ENCODE results near the gene PPCDC.

PPCDC gene

DNA sequence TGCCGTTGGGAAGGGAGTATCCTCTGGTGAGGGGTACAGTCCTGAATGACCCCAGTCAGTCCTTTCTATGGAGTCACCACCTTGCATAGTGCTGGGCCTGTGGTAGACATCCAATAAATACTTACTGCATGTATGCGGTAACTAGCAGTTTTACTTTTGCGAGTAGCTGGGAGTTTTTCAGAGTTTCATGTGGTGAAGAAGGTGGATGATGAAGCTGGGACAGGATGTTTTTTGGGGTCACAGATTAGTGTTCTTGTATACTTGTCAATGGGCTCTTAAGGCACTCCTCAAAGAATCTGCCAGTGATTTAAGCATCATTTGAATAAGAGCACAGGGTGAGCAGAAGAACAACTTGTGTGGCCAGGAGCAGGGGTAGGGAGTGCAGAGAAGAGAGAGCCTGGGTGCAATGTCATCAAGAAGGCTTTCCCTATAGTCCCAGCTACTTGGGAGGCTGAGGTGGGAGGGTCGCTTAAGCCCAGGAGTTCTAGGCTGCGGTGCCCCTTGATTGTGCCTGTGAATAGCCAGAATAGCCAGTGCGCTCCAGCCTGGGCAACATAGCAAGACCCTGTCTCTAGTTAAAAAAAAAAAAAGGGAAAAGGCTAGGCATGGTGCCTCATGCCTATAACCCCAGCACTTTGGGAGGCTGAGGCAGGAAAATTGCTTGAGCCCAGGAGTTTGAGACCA, 22.1 kb downstream of the PPCDC start:
- no peak for DNase-seq

DNA sequence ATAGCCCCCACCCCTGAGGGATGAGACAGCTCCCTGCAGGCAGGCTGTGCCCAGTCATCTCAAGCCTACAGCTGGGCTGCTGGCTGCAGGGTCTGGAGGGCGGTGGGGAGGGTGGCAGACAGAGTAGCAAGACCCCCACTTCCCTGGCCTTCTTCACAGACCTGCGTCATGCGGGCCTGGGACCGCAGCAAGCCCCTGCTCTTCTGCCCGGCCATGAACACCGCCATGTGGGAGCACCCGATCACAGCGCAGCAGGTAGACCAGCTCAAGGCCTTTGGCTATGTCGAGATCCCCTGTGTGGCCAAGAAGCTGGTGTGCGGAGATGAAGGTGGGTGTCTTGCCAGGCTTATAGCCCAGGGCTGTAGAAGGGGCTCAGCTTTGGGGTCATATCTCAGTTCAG, 25.0 kb downstream of the PPCDC start:
- no peak for DNase-seq

DNA sequence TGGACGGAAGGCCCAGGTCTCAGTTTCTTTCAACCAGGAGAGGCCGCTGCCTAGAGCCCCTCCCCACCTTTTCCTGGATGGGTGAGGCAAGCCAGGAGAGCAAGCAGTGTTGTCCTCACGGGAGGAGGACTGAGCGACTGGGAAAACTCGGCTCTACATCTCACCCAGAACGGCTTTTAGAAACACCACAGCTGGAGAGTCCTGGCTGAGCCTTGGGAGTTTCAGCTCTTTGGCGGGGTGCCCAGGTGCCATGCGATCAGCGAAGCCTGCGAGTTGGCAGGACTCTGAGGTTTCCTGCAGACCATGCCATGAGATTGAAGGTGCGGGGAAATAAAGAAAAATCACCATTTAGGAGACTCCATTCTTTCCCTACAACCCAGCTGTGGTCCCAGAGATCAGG, 26.0 kb downstream of the PPCDC start:
- peak in 8 of 14 donors; percentile 4 to 76 (median 32) for DNase-seq

DNA sequence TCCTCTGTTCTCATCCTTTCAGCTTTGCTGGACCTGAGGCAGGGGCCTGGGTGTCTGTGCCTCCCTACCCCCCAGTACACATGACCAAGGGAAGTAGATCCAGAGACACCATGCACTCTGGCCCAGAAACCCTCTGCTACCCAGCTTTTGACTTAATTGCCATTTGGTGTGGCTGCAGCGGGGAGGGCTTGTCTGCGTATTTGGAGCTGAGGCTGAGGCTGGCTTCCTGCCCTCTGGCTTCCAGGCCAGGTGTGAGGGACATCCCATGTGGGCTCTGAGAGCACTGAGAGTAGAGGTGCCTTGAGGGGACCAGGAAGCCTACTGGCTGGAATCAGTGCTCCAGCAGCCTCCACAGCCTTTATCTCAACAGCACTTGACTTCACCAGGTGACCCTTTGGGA, 26.9 kb downstream of the PPCDC start:
- no peak for DNase-seq

DNA sequence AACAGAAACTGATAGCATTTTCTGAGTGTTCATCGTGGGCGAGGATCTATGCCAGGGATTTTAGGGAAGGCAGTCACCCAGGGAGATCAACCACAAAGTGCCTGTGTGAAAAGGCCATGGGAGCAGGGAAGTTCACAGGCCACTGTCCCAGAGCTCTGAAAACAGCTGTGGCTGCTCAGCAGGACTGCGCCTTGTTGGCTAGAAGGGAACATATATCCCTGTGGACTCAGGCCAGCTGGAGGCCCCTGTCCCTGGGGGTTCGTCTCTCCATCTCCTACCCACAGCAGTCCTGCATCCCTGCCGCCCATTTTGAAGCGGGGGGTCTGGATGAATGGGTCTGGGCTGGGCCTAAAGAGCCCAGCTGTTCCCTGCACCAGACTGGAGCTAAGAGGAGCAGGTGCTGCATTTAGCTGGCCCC, 27.8 kb downstream of the PPCDC start:
- no peak for DNase-seq

DNA sequence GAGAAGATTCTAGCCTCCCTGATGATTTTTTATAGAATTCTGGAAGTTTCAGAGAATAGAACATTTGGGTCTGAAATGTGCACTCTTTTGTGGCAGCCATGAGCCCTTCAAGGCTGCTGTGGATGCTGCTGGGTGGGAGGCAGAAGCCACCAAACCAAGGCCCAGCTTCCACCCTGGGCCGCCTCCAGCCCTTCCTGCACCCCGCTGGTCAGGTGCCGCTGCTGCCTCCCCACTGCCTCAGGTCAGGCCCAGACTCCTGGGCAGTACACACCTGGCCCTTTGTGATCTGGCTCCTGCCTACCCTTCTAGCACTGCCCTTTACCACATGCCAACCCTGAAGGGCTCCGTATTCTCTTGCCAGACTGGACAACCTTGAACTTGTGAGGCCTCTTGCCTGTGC, 28.3 kb downstream of the PPCDC start:
- DNase-seq, result no peak

DNA sequence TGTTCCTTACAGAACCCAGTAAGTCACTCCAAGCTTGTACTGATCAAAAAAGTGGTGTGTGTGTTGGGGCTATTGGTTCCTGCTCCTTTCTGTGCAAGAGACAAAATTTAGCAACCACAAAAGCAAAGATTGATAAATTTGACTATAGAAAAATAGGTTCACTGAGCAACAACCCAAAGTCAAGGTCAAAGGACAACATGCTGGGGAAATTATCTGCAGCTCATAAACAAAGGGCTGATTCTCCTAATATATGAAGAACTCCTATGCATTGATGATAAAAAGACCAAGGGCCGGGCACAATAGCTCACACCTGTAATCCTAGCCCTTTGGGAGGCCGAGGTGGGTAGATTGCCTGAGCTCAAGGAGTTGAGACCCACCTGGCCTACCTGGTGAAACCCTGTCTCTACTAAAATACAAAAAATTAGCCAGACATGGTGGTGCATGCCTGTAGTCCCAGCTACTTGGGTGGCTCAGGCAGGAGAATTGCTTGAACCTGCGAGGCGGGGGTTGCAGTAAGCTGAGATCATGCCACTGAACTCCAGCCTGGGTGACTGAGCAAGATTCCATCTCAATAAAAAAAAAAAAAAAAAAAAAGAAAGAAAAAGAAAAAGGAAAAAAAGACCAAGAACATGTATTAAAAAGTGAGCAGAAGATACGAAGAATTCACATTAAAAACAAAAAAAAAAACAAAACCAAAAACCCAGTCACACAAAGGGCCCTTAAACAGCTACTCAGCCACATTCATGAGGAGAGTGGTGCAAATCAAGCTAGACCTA, 29.8 kb downstream of the PPCDC start:
- DNase-seq, result no peak

DNA sequence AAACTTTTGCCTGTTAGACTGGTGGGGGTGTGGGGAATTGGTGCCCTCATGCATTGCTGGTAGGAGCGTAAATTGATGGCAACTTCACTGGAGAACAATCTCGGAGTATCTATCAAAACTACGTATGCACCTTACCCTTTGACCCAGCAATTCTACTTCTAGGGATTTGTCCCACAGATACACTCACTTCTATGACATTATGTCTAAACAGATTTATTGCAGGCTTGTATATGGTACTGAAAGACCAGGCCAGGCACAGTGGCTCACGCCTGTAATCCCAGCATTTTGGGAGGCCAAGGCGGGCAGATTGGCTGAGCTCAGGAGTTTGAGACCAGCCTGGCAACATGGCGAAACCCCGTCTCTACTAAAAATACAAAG, 30.3 kb downstream of the PPCDC start:
- DNase-seq, result no peak

DNA sequence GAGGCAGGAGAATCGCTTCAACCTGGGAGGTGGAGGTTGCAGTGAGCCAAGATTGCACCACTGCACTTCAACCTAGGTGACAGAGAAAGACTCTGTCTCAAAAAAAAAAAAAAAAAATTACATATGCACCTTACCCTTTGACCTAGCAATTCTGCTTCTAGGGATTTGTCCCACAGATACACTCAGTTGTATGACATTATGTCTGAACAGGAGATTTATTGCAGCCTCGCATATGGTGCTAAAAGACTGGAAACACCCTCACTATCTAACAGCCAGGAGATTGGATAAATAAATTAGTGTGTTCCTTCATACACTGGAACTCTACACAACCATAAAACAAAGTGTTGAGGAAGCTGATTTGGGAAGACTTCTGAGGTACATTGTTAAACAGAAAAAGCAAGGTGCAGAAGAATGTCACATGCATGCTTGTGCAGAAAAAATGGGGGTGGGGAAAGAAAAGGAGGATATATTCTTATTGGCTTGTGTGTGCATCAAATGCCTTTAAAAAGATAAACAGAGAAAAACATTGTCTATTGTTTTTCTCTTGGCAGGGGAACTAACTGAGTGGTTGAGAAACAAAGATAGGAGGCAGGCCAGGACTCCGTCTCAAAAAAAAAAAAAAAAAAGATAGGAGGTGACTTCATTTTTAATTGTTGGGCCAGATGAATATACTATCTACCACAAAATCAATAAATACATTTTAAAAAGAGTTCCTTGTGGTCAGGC, 30.9 kb downstream of the PPCDC start:
- DNase-seq, result no peak

DNA sequence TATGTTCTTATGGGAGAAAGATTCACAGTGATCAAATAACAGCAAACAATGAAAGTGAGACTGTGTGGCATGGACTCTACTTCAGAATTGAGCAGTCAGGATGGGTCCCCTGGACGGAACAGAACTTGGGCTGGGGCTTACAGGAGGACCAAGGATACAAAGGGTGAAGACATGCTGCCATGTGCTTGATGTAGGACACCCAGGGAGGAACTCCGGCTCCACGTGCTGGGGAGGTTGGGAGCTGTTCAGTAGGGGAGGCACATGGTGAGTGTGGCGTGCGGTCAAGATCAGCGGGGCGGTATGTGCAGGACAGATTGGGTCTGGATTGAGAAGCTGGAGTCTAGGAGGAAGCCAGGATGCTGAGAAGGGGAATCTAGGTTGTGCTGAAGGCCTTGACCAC, 32.6 kb downstream of the PPCDC start:
- DNase-seq, result no peak

DNA sequence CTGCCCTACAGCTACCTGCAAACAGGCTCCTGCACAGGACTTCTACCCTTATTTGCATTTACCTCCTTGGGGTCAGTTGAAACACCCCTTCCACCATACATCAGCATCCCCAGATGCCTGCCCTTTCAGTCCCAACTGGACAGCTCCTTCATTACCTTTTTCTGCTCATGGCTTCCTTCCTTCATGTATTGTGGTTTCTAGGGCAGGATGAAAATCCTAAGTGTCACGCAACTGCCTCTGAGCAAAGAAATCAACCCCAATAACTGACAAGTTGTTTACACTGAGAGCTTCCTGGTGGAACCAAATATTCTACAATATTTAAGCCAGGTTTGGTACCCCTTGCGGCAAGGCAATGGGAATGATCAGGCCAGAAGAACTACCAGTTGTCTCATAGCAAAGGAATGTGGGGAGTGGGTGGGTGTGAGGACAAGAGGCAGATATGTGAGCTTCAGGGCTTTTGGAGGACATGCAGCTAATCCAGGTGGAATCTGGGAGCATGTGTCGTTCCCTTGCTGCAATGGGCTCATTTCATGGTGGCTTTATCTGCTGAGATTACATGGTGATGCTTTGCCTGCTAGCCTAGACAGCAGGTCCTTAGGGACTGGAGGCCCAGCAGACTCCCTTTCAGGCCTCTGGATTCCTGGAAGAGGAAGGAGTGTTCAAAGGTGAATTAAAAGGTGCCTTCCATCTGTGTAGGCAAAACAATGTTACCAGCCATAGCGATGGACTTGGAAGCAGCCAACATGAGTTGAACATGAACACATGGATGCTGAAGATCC, 34.9 kb downstream of the PPCDC start:
- DNase-seq, result no peak

DNA sequence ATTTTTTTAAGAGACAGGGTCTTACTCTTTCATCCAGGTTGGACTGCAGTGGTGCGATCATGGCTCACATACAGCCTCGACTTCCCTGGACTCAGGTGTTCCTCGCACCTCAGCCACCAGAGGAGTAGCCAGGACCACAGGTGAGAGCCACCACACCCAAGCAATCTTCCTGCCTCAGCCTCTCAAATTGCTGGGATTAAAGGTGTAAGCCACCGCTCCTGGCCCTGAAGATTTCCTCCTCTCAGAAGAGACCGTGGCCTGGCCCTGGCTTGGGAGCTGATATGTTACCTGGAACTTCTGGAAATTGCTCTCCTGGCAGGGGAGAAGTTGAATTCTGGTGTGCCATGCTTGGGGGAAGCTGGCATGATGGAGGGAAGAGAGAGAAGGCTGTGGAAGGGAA, 36.2 kb downstream of the PPCDC start:
- DNase-seq, result no peak

DNA sequence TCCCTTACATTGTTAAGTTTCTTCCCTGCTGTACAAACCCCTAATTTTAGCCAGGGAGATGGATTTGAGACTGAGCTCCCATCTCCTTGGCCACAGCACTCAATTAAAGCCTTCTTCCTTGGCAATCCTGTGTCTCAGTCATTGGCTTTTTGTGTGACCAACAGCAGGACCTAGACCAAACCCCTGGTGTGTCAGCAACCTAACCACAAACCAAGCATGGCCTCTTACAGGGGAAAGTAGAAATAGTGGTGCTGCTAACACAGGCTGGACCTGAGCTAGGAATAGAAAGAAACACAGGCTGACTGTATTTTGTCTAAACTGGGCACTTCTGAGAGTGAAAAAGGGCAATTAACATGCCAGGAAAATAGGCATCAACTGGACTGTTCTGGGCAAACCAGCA, 37.9 kb downstream of the PPCDC start:
- no peak for DNase-seq

DNA sequence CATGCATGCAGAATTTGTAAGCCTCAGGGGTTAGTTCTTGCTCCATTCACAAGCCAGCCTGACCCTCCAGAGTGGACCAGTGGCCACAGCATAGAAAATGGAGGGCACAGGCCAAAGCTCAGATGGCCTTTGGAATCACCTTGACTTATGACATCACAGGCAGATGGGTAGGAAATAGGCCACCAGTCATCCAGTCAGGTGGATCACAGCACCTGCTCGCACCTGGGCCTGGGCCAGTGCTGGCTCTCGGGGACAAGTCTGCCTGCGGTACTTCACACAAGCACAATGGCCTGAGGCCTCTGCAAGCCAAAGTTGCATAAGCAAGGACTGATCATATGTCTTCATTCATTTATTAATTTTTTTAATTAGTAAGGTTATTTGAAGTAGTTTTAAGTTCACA, 39.3 kb downstream of the PPCDC start:
- no peak for DNase-seq

DNA sequence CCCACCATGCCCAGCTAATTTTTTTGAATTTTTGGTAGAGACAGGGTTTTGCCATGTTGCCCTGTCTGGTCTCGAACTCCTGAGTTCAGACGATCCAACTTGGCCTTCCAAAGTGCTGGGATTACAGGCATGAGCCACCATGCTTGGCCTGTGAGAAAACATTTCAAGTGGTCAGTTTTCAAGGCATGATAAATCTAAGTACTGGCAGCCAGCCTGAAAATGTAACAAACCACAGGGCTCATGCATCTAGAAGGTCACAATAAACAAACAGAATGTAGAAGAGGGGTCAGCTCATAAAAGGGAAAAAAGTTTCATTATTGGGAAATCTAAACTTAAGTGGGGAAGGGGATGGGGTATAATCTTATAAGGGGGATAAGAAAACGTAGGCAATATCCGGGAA, 39.9 kb downstream of the PPCDC start:
- no peak for DNase-seq

DNA sequence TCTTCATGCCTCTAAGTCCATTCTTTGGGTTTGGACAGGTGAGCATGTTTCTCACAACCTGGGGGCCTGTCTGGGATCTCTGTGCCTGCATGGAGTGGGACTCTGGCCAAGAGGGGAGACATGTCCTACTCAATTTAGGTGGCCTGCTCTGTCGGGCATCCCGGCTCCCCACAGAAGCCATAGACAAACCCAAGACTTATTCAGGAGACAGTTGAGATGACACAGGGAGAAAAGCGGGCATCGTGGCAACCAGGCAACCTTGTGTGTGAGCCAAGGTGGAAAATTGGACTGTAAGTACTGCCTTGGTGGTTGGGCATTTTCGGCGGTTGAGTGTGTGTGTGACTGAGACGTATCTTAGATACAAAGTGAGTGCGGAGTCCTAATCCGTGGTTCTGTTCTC, 40.5 kb downstream of the PPCDC start:
- no peak for DNase-seq

DNA sequence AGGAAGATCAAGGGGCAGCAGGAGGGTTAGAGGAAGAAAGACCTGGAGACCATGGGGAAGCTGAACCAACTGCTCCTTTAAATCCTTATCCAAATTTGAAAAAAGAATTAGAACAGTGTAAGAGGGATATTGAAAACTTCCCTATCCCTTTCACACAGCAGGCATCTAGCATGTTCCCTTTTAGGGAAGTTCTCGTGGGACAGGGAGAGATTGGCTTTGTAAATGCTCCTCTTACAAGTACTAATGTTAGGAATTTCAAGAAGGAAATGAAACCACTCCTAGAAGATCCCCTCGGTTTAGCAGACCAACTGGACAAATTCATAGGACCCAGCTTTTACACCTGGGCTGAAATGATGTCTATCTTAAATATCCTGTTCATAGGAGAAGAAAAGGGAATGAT, 41.5 kb downstream of the PPCDC start:
- DNase-seq, result no peak

DNA sequence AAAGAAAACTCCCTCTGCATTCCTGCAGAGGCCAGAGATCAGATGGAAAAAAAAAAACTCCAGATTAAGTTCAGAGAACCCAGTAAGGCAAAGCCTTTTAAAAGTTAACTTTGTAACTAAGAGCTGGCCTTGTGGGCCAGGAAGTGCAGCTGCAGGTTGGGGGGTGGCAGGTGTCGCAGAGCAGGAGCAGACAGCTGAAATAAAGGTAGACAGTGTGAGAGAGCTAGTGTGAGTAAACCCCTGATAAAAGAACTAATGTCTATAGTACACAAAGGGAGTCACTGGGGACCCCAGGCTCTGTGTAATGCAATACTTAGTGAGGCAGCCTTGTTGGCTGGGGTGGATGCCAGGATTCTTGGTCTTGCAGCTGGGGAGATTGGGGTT, 42.1 kb downstream of the PPCDC start:
- no peak for DNase-seq

DNA sequence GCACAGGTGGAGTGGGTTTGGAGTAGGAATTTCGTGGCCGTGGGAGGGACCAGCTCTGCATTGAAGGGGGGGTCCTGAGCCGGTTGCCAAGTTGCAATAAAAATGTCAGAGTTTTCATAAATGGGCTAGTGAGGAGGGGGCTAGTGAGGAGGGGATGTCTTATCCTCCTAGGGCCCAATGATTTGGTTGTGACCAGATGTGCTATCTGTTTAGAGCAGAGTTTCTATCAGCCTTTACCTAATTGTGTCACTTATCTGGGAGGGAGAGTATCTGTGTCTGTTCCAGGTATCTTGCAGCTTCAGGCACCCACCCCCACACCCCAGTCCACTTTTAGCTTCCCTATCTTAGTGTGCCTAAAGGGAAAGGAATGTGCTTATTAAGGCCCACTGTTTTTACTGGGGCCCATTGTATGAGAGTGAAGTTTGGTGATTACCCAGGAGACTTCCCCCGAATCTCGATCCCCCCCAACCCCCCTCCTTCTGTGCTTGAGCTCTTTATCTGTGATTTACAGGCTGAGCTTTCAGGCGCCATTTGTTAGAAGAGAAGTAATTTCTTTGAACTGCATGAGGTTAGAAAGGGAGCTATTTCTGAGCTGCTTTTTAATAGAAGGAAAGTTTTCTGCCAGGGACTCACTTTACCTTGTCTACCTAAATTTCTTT, 42.6 kb downstream of the PPCDC start:
- no peak for DNase-seq

DNA sequence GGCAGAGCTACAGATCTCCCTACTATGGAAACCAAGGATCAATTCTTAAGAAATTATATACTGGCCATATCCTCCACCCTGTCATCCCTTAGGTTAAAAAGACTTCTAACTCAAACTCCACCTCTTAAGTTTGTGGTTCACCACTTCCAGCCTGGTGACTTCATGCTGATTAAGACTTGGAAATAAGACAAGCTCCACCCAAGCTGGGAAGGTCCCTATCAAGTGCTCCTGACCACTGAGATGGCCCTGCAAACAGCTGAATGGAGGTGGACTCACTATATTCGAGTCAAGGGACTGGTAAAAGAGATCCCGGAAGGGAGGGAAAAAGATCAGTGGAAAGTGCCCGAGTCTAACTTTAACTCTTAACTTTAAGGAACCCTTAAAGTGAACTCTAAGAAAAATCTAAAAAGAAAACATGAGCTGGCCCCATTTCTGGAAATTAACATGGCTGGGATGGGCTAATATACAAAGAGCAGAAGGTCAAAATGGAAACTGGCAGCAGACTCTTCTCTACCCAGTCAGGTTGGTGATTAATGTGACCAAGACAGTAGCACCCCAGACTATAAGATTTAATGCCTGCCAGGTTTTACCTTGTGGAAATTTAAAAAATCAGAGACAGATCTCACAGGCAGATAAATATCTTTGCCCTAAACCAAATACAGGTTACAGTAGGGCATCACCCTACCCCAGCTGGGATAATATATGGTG, 43.9 kb downstream of the PPCDC start:
- DNase-seq, result no peak

DNA sequence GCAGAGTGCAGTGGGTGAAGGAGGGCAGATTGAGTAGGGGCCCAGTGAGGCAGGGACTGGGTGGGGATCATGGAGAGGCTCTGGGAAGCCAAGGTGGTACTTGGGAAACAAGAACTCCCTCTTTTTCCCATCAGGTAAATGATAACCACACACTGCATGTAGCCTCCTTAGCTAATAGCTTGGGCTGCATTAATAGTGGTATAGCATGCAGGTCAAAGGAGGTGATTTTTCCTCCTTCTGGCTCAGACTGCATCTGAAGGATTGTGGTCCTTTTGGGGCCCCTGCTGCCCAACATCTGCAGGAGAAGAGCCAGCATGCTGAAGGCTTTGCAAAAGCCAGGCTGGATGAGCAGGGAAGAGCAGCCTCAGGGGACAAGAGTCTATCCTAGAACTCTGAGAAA, 45.4 kb downstream of the PPCDC start:
- DNase-seq, result no peak
